Urinary bladder (tissue), 4 donors: Measurements from ENCODE around the gene NAALADL2. TPM values are rescaled to one million over a fixed set of nuclear protein-coding genes. Genes with fewer than 3 reads are reported as not detected.
A peak's percentile ranks its signal among the peaks of the same experiment; 100 is the strongest.

Experiments
- DNase-seq: peaks from one replicate; pipeline ENCODE4 v3.0.0-alpha.2; 2015; ENCODE audit errors: extremely low spot score
- H3K27ac ChIP-seq: one replicate; pipeline ENCODE4 v1.5.1; 2013; ENCODE audit warnings: low read depth, mild to moderate bottlenecking, moderate library complexity
- H3K36me3 ChIP-seq: one replicate; pipeline ENCODE4 v1.6.1; 2013; ENCODE audit warnings: mild to moderate bottlenecking, moderate library complexity; ENCODE audit not compliant: insufficient read depth
- H3K4me1 ChIP-seq: one replicate; pipeline ENCODE4 v1.6.1; 2013; ENCODE audit warnings: mild to moderate bottlenecking, moderate library complexity; ENCODE audit not compliant: insufficient read depth
- H3K4me3 ChIP-seq: one replicate; pipeline ENCODE4 v1.5.1; 2013; ENCODE audit warnings: low read depth, low read length
- WGBS: extraction: QIAGEN DNeasy Blood & Tissue Kit; methylation state at CpG from one replicate; pipeline ENCODE4 v1.1.7; 2013; 5-methylcytosine and 5-hydroxymethylcytosine counted together
- polyA plus RNA-seq: library from polyadenylated mRNA; stranded (reverse); fragments of 200-250 nt; gene quantifications from one replicate; pipeline ENCODE4 v1.2.3, GENCODE V29; 2013
- total RNA-seq: library from RNA; depleted of rRNA; stranded (reverse); fragments of >200 nt; gene quantifications from one replicate; pipeline ENCODE4 v1.2.3, GENCODE V29; 2014
- donor health status: healthy with polysubstance abuse.
- donor health status: healthy.

The NAALADL2 gene
- total and polyA plus RNA-seq, 2 donors = 4.2 to 77.5 TPM

DNA sequence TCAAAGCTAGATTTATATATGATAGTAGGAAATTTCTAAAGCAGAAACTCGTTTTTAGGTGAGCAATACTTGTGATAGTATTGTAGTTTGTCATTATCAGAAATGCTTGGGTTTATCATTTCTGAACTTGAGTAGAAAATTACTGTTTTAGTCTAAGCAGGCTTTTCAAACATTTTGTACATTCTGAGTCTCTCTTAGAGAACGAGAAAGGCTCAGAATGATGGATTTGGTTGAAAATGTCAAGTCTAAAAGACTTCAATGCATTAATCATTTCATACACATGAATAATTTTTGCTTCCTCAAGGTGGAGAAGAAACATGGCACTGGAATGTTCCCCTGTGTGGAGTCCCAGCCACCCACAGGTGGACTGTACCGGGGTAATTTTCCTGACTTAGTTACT, 387.1 kb downstream of the NAALADL2 start:
- WGBS = 87% methylated on average over 3 of the region's 3 CpGs
- Histone ChIP-seq H3K36me3 (no peaks in the 10 kb centered on the region), H3K4me3 (no peak overlapping the region), H3K4me1 (no peaks in the 10 kb centered on the region), H3K27ac (no peak overlapping the region)
- DNase-seq = no peak

DNA sequence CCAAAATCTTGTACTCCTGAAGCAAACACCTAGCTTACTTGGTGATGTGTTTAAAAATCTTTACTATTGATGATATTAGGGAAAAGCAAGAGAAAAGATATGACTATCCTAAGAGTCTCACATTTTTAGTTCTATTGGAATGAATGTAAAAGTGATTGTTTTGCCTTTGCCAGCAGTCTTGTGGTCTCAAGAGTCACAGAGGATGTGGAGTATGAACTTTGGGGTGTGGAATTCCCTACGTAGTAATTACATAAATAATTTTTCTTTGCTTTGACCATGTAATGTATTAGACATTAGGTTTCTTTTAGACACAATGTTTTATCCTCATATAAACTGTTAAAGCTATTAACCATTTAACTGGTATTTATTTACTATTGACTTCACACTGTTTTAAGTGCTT, 387.6 kb downstream of the NAALADL2 start:
- no peaks in the 10 kb centered on the region for H3K36me3 ChIP-seq
- WGBS = 66% methylated on average over 1 of the region's 1 CpG
- no peak overlapping the region for H3K27ac ChIP-seq
- no peak overlapping the region for H3K4me3 ChIP-seq
- DNase-seq = no peak
- no peaks in the 10 kb centered on the region for H3K4me1 ChIP-seq

DNA sequence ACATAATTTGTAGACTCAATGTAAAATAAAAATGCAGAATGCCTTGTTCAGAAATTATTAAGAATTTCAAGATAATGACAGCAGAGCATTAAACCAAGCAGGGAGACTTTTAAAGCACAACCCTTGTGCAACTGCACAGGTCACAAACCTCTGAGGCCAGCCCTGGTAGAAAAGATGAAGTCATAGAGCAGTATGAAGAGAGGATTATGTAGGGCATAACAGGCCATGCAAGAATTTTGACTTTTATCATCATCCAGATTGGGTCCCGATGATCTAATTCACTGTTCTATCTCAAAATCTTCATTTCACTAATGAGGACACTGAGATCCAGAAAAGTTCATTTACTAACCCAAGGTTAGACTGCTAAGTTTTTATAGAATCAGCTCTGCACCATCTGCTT, 388.5 kb downstream of the NAALADL2 start:
- Histone ChIP-seq H3K4me3 (no peak overlapping the region), H3K4me1 (no peaks in the 10 kb centered on the region), H3K36me3 (no peaks in the 10 kb centered on the region), H3K27ac (no peak overlapping the region)
- no peak for DNase-seq
- 94% methylated on average over 1 of the region's 1 CpG for WGBS

- no peak for DNase-seq
- Histone ChIP-seq H3K36me3 (no peaks in the 10 kb centered on the region), H3K4me1 (no peaks in the 10 kb centered on the region), H3K27ac (no peak overlapping the region), H3K4me3 (no peak overlapping the region)
- WGBS = 90% methylated on average over 2 of the region's 2 CpGs
These were observed 389.7 kb downstream of the NAALADL2 start for GRCh38 chr3:175248832-175249231.

- no peaks in the 10 kb centered on the region for H3K36me3 ChIP-seq
- DNase-seq = no peak
- 52% methylated on average over 1 of the region's 1 CpG for WGBS
- no peak overlapping the region for H3K27ac ChIP-seq
- no peaks in the 10 kb centered on the region for H3K4me1 ChIP-seq
- H3K4me3 ChIP-seq = no peak overlapping the region
These were observed 396.6 kb downstream of the NAALADL2 start for GRCh38 chr3:175255698-175256097.

DNA sequence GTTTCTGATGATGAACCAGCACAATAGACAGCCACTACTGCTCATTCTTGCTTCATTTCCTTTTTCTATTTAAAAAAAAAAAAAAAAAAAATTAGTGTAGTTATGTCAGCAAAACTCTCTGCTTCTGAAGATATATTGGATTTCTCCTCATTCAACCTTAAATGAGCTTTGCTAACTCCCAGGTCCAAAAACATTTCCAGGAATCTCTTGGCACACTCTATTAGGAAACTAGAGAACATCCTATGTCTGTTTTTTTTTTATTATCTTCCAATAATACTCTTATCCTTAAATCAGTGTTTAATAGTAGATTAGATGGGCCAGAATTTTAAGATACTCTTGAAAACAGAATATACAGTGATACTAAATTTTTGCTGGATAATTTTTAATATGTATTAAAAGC, 398.0 kb downstream of the NAALADL2 start:
- H3K27ac ChIP-seq = no peak overlapping the region
- no peak overlapping the region for H3K4me3 ChIP-seq
- H3K36me3 ChIP-seq = no peaks in the 10 kb centered on the region
- no peak for DNase-seq
- no peaks in the 10 kb centered on the region for H3K4me1 ChIP-seq

- Histone ChIP-seq H3K4me3 (no peak overlapping the region), H3K27ac (no peak overlapping the region), H3K4me1 (no peaks in the 10 kb centered on the region), H3K36me3 (no peaks in the 10 kb centered on the region)
- DNase-seq = no peak
- WGBS = 90% methylated on average over 4 of the region's 4 CpGs
These were observed 399.6 kb downstream of the NAALADL2 start for GRCh38 chr3:175258763-175259162.

DNA sequence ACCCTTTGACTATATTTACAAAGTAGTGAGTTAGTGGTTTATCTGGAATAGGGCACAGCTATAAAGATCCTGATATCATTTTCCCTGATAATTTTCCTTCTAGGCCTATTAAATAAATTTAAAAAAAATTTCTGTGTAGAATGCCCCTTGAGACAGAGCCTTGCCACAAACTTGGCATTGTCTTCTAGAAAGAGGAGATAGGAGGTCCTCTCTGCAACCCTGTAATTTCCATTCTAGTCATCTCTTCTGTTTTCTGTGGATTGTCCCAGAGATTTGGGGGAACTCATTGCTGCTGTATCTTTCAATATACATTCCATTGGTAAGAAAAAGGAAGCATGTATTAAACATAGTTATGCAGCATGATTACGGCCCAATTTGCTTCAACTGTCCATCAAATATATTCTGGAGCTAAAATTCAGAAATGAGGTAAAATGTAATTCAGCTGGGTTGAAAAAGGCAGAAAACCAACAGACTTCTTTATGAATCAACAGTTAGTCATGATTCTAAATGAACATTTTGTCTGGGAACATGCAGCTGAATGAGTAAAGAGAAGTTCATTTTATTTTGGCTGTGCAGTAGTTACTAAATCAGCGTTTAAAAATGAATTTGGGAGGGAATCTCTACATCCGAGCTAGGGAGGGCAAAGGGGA, 401.1 kb downstream of the NAALADL2 start:
- no peaks in the 10 kb centered on the region for H3K36me3 ChIP-seq
- DNase-seq = no peak
- H3K27ac ChIP-seq = no peak overlapping the region
- H3K4me3 ChIP-seq = no peak overlapping the region
- WGBS = 76% methylated on average over 3 of the region's 3 CpGs
- H3K4me1 ChIP-seq = no peaks in the 10 kb centered on the region

- Histone ChIP-seq H3K27ac (no peak overlapping the region), H3K4me1 (no peaks in the 10 kb centered on the region), H3K36me3 (no peaks in the 10 kb centered on the region), H3K4me3 (no peak overlapping the region)
- 62% methylated on average over 1 of the region's 1 CpG for WGBS
- no peak for DNase-seq
These were observed 407.3 kb downstream of the NAALADL2 start for GRCh38 chr3:175266478-175266877.

- WGBS = 92% methylated on average over 1 of the region's 1 CpG
- H3K27ac ChIP-seq = no peak overlapping the region
These were observed 408.0 kb downstream of the NAALADL2 start for GRCh38 chr3:175267121-175267531.

DNA sequence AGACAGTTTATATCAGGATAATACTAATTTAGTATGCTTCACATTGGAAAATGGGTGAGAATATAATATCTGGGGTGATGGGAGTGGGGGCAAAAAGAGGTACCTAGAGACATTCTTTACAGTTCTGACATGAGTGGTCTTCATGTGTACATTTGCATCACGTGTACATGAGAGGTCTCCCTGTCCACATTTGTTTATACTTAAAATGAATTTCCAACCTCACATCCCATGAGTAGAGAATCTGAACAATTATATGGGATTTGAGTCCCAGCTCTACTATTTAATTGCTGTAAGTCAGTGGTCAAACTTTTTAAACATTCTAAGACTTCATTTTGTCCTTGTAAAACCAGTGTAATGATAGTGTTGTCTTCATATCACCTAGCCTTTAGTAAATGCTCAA, 408.4 kb downstream of the NAALADL2 start:
- Histone ChIP-seq H3K4me3 (no peak overlapping the region), H3K27ac (no peak overlapping the region), H3K4me1 (no peaks in the 10 kb centered on the region), H3K36me3 (no peaks in the 10 kb centered on the region)
- WGBS = 1% methylated on average over 1 of the region's 1 CpG
- DNase-seq = no peak

More at GRCh38 chr3:175267121-175267531, 408.0 kb downstream of the NAALADL2 start:
- DNase-seq = no peak
- Histone ChIP-seq H3K36me3 (no peaks in the 10 kb centered on the region), H3K4me1 (no peaks in the 10 kb centered on the region), H3K4me3 (no peak overlapping the region)

GRCh38 chr3:175269394-175269793, 410.3 kb downstream of the NAALADL2 start:
- Histone ChIP-seq H3K4me1 (no peaks in the 10 kb centered on the region), H3K36me3 (no peaks in the 10 kb centered on the region), H3K4me3 (no peak overlapping the region), H3K27ac (no peak overlapping the region)
- no peak for DNase-seq
- WGBS = 90% methylated on average over 9 of the region's 9 CpGs

DNA sequence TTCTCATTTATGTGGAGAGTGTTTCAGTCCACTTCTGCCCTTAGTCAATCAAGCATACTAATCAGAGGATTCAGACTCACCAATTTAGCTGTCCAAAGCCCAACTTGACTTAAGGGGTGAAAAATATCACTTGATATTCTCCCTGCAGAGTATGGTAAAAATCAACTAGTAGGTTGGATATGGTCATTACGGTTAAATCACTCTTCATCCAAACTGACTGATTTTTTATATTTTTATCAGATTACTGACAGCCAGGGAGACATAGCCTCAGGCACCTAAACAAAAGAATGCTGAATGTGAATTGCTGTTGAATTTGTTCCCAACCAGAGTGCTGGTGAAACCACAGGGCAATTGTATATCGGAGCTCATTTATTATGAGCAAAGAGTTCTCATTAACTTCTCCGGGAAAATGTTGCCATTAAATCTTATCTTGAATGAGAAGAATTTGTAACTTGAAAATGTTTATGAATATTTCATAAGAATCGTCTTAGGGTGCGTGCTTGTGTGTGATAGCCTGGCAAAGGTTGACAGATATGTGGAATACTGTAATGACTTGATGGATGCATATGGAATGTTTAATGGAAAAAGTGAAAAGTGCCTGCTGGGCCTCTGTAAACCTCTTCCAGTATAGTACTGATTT, 411.2 kb downstream of the NAALADL2 start:
- Histone ChIP-seq H3K4me1 (no peaks in the 10 kb centered on the region), H3K36me3 (no peaks in the 10 kb centered on the region), H3K4me3 (no peak overlapping the region), H3K27ac (no peak overlapping the region)
- 43% methylated on average over 5 of the region's 5 CpGs for WGBS
- peak; percentile 13 for DNase-seq

- H3K36me3 ChIP-seq = no peaks in the 10 kb centered on the region
- DNase-seq = no peak
- H3K4me1 ChIP-seq = no peaks in the 10 kb centered on the region
- H3K4me3 ChIP-seq = no peak overlapping the region
- no peak overlapping the region for H3K27ac ChIP-seq
These were observed 411.7 kb downstream of the NAALADL2 start for GRCh38 chr3:175270866-175271265.
